Renal cortical epithelial cell (primary cell): ENCODE measurements around the gene LINS1. TPM values are rescaled to one million over a fixed set of nuclear protein-coding genes. Genes with fewer than 3 reads are reported as not detected.

Experiments used
- total RNA-seq: library from RNA; depleted of rRNA; stranded (reverse); fragments of >200 nt; gene quantifications from 2 replicates; pipeline ENCODE4 v1.2.3, GENCODE V29; 2014

Gene LINS1
- total RNA-seq, 1 donor from 2014 or later = 20.9 TPM

Other genes starting within 250 kb of the LINS1 start
- gene CERS3, start 73.2 kb downstream of the LINS1 start, total RNA-seq = not detected in 2 replicates
- gene ASB7, start 405 bp upstream of the LINS1 start, total RNA-seq = 17.9 and 30.0 TPM in 2 replicates